Mesenchymal stem cell (in vitro differentiated cells and primary cell): Measurements from ENCODE around the gene CEACAM18.

Experiments
- DNase-seq: peaks from one replicate; pipeline ENCODE4 v3.0.0-alpha.2; 2013
- H2AFZ ChIP-seq: one replicate; pipeline ENCODE4 v1.6.1; 2013; ENCODE audit warnings: low read depth, mild to moderate bottlenecking, control low read depth, inconsistent platforms, low read length, moderate library complexity
- H2AK5ac ChIP-seq: 2 replicates; pipeline ENCODE4 v1.6.1; 2013; ENCODE audit warnings: low read length, moderate library complexity, mild to moderate bottlenecking, inconsistent platforms; ENCODE audit not compliant: severe bottlenecking
- H2BK120ac ChIP-seq: one replicate; pipeline ENCODE4 v1.6.1; 2013; ENCODE audit warnings: low read depth, mild to moderate bottlenecking, inconsistent platforms, low read length, moderate library complexity
- H2BK12ac ChIP-seq, 2 experiments: one replicate each; pipeline ENCODE4 v1.6.1; 2013; ENCODE audit warnings: inconsistent platforms in 2 of 2, low read length in 2 of 2, mild to moderate bottlenecking in 2 of 2, moderate library complexity in 2 of 2, control low read depth in 1 of 2
- H2BK15ac ChIP-seq: one replicate; pipeline ENCODE4 v1.6.1; 2013; ENCODE audit warnings: mild to moderate bottlenecking, low read depth, inconsistent platforms; ENCODE audit not compliant: poor library complexity, severe bottlenecking
- H2BK5ac ChIP-seq: 2 replicates; pipeline ENCODE4 v1.6.1; 2013; ENCODE audit warnings: low read depth, mild to moderate bottlenecking, low read length, control low read depth, inconsistent platforms; ENCODE audit not compliant: poor library complexity, severe bottlenecking
- H3K14ac ChIP-seq, 2 experiments: one replicate each; pipeline ENCODE4 v1.6.1; 2013; ENCODE audit warnings: inconsistent platforms in 2 of 2, low read length in 2 of 2, control low read depth in 1 of 2, mild to moderate bottlenecking in 1 of 2, moderate library complexity in 1 of 2
- H3K18ac ChIP-seq, 2 experiments: one replicate each; pipeline ENCODE4 v1.6.1; 2013; ENCODE audit warnings: inconsistent platforms in 2 of 2, low read length in 2 of 2, control low read depth in 1 of 2, low read depth in 1 of 2, mild to moderate bottlenecking in 1 of 2
- H3K23ac ChIP-seq, 2 experiments: one replicate each; pipeline ENCODE4 v1.6.1; 2013; ENCODE audit warnings: inconsistent platforms in 2 of 2, low read length in 2 of 2, mild to moderate bottlenecking in 2 of 2, moderate library complexity in 2 of 2, control low read depth in 1 of 2
- H3K27ac ChIP-seq: 2 replicates; pipeline ENCODE4 v1.5.1; 2013; ENCODE audit warnings: mild to moderate bottlenecking, moderate library complexity, low read length, control low read depth, inconsistent platforms; ENCODE audit not compliant: poor library complexity, severe bottlenecking
- H3K27me3 ChIP-seq, 2 experiments: 2 replicates each; pipeline versions ENCODE4 v1.6.1 to v1.7.0; 2013; ENCODE audit warnings: low read length in 2 of 2, mild to moderate bottlenecking in 2 of 2, moderate library complexity in 2 of 2, control low read depth in 1 of 2, inconsistent platforms in 1 of 2; ENCODE audit not compliant: control insufficient read depth in 1 of 2, insufficient read depth in 1 of 2
- H3K36me3 ChIP-seq, 2 experiments: 2 replicates each; pipeline versions ENCODE4 v1.6.1 to v1.7.0; 2013; ENCODE audit warnings: low read length in 2 of 2, control low read depth in 1 of 2, inconsistent platforms in 1 of 2, low read depth in 1 of 2, mild to moderate bottlenecking in 1 of 2; ENCODE audit not compliant: insufficient read depth in 2 of 2, control insufficient read depth in 1 of 2
- H3K4ac ChIP-seq, 2 experiments: one replicate each; pipeline ENCODE4 v1.6.1; 2013; ENCODE audit warnings: inconsistent platforms in 2 of 2, low read length in 2 of 2, mild to moderate bottlenecking in 2 of 2, moderate library complexity in 2 of 2, control low read depth in 1 of 2, low read depth in 1 of 2
- H3K4me1 ChIP-seq: 2 replicates; pipeline ENCODE4 v1.6.1; 2013; ENCODE audit warnings: low read depth, low read length, control low read depth; ENCODE audit not compliant: control insufficient read depth, insufficient read depth
- H3K4me2 ChIP-seq: 2 replicates; pipeline ENCODE4 v1.6.1; 2013; ENCODE audit warnings: low read length, mild to moderate bottlenecking, inconsistent platforms; ENCODE audit not compliant: poor library complexity, severe bottlenecking
- H3K4me3 ChIP-seq, 2 experiments: 2 replicates each; pipeline versions ENCODE4 v1.5.1 to v1.7.0; 2013; ENCODE audit warnings: low read length in 2 of 2, mild to moderate bottlenecking in 2 of 2, control low read depth in 1 of 2, low read depth in 1 of 2; ENCODE audit not compliant: insufficient read depth in 1 of 2
- H3K79me1 ChIP-seq: replicated peaks from 2 replicates; pipeline ENCODE4 v1.6.1; 2013; ENCODE audit warnings: mild to moderate bottlenecking, control low read depth, low read length, inconsistent platforms; ENCODE audit not compliant: poor library complexity, severe bottlenecking
- H3K9ac ChIP-seq: 2 replicates; pipeline ENCODE4 v1.7.0; 2013; ENCODE audit warnings: mild to moderate bottlenecking, low read length, moderate library complexity
- H3K9me3 ChIP-seq: 2 replicates; pipeline ENCODE4 v1.7.0; 2013; ENCODE audit warnings: mild to moderate bottlenecking, low read length; ENCODE audit not compliant: control insufficient read depth
- H4K8ac ChIP-seq: one replicate; pipeline ENCODE4 v1.6.1; 2013; ENCODE audit warnings: inconsistent platforms, mild to moderate bottlenecking, low read length, moderate library complexity
- H4K91ac ChIP-seq: one replicate; pipeline ENCODE4 v1.6.1; 2013; ENCODE audit warnings: mild to moderate bottlenecking, low read length, inconsistent platforms
- WGBS: methylation state at CpG from one replicate; pipeline ENCODE4 v1.1.7; 2013; ENCODE audit warnings: mixed read lengths; 5-methylcytosine and 5-hydroxymethylcytosine counted together

CEACAM18 gene

DNA sequence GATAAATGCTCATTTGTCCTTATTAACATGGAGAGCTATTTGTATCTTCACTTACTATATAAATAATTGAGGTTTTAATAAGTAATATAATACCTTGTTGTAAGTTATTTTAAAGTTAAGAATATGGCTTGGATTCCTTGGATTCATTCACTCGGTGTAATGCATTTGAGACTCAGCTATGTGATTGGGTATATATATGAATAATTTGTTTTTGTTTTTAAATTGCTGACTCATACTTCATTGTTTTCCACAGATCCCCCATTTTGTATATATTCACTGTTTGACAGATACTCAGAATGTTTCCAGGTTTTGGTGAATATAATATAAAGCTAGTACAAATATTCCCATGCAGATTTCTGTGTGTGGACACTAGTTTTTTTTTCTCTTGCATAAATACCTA, 6.8 kb upstream of the CEACAM18 start:
- no peak overlapping the region for H2BK15ac ChIP-seq
- DNase-seq: no peak
- H3K9ac ChIP-seq: no peak overlapping the region
- WGBS: 83% methylated on average over 1 of the region's 1 CpG
- H3K4me1 ChIP-seq: no peaks in the 10 kb centered on the region
- no peaks in the 10 kb centered on the region for H3K9me3 ChIP-seq
- H3K18ac ChIP-seq: no peak overlapping the region
- no peak overlapping the region for H2BK5ac ChIP-seq
- H3K79me1 ChIP-seq: no peaks in the 10 kb centered on the region
- H3K36me3 ChIP-seq: no peaks in the 10 kb centered on the region
- no peak overlapping the region for H2AFZ ChIP-seq
- H3K4me2 ChIP-seq: no peak overlapping the region
- H2AK5ac ChIP-seq: no peak overlapping the region
- H3K14ac ChIP-seq: no peak overlapping the region
- no peak overlapping the region for H4K8ac ChIP-seq
- no peak overlapping the region for H3K4me3 ChIP-seq
- H3K4ac ChIP-seq: no peak overlapping the region
- no peak overlapping the region for H2BK120ac ChIP-seq
- H2BK12ac ChIP-seq: no peak overlapping the region
- peaks cover 0 to 40% of the 10 kb centered on the region in 2 experiments for H3K27me3 ChIP-seq
- no peak overlapping the region for H3K23ac ChIP-seq
- no peak overlapping the region for H3K27ac ChIP-seq
- H4K91ac ChIP-seq: no peak overlapping the region

DNA sequence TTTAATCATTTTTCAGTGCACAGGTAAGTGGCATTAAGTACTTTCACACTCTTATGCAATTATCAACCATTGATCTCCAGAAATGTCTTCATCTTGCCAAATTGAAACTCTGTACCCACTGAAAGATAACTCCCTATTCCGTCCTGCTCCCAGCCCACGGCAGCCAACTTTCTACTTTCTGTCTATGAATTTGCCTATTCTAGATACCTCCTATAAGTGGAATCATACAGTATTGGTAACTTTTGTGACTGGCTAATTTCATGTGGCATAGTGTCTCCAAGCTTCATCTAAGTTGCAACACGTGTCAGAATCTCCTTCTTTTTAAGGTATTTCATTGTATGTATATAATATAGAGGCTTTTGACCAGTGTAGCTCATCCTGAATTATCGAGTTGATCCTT, 5.7 kb upstream of the CEACAM18 start:
- Histone ChIP-seq H3K4ac (no peak overlapping the region), H2BK120ac (no peak overlapping the region), H4K8ac (no peak overlapping the region)

DNA sequence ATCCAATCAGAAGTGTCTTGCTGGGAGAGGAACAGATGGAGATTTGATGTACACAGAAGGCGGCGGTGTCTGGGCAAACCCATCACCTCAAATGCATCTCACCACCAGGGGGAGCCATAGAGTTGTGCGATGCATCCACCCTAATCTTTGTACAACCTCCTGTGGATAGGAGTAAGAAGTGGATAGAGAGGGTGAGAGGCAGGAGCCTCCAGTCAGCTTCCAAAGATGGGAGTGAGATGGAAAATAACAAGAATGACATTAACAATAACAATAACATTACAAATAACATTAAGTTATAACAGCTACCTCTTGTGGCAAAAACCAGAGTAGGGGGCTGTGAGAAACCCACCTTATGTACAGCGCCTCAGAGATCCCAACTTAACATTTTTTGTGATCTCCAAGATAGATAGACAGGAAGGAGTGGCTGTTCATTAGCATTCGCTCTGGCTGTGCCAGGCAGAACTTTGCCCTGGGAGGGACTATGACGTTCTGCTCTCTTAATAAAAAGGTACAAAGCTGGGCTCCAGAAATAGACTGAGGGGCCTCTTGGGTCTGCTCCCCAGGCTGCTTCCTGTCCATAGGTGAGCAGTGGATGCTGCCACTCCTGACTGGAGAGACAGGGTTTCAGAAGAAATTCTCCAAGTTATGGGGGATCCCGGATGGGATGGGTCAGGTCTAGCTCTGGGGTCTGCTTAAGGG, 5.2 kb upstream of the CEACAM18 start:
- H3K27ac ChIP-seq: no peak overlapping the region
- no peaks in the 10 kb centered on the region for H3K4me1 ChIP-seq

More for the DNA sequence above, 5.7 kb upstream of the CEACAM18 start:
- H4K91ac ChIP-seq: no peak overlapping the region
- no peak overlapping the region for H3K14ac ChIP-seq
- H2AFZ ChIP-seq: no peak overlapping the region
- H3K9me3 ChIP-seq: no peaks in the 10 kb centered on the region
- H3K79me1 ChIP-seq: no peaks in the 10 kb centered on the region
- H3K4me1 ChIP-seq: no peaks in the 10 kb centered on the region
- H3K9ac ChIP-seq: no peak overlapping the region
- H3K27me3 ChIP-seq: peaks cover 0 to 36% of the 10 kb centered on the region in 2 experiments
- H2BK15ac ChIP-seq: no peak overlapping the region
- H2BK5ac ChIP-seq: no peak overlapping the region
- H2BK12ac ChIP-seq: no peak overlapping the region
- no peak overlapping the region for H3K23ac ChIP-seq
- no peak overlapping the region for H2AK5ac ChIP-seq
- no peak overlapping the region for H3K18ac ChIP-seq
- no peak for DNase-seq
- WGBS: 53% methylated on average over 3 of the region's 4 CpGs
- no peak overlapping the region for H3K27ac ChIP-seq
- no peak overlapping the region for H3K4me3 ChIP-seq
- H3K36me3 ChIP-seq: no peaks in the 10 kb centered on the region
- no peak overlapping the region for H3K4me2 ChIP-seq

DNA sequence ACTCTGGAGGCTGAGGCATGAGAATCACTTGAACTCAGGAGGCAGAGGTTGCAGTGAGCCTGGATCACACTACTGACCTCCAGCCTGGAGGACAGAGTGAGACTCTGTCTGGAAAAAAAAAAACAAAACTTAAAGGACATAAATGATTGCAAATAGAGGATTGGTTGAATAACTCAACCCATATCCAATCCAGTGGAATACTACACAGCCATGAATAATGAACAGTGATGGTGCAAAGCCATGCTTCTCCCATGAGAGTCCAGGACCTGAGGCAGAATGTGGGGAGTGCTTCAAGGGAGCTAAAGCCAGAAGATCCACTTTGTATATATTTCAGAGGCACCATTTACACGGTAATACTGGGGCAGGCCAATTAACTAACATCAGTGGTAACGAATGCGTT, 2.2 kb upstream of the CEACAM18 start:
- Histone ChIP-seq H2AK5ac (no peak overlapping the region), H2AFZ (no peak overlapping the region), H3K18ac (no peak overlapping the region), H4K91ac (no peak overlapping the region), H3K4me3 (no peak overlapping the region), H3K23ac (no peak overlapping the region), H2BK12ac (no peak overlapping the region), H3K9me3 (no peaks in the 10 kb centered on the region), H3K14ac (no peak overlapping the region), H3K9ac (no peak overlapping the region), H3K27me3 (peaks cover 0 to 22% of the 10 kb centered on the region in 2 experiments), H3K4ac (no peak overlapping the region), H2BK120ac (no peak overlapping the region), H3K79me1 (no peaks in the 10 kb centered on the region), H3K27ac (no peak overlapping the region), H3K4me1 (no peaks in the 10 kb centered on the region), H3K36me3 (no peaks in the 10 kb centered on the region), H3K4me2 (no peak overlapping the region), H2BK15ac (no peak overlapping the region), H4K8ac (no peak overlapping the region), H2BK5ac (no peak overlapping the region)
- 90% methylated on average over 3 of the region's 3 CpGs for WGBS
- no peak for DNase-seq

More for the DNA sequence above, 5.2 kb upstream of the CEACAM18 start:
- Histone ChIP-seq H2AK5ac (no peak overlapping the region), H3K18ac (no peak overlapping the region), H3K9ac (no peak overlapping the region), H3K4ac (no peak overlapping the region), H3K9me3 (no peaks in the 10 kb centered on the region), H3K4me2 (no peak overlapping the region), H2BK15ac (no peak overlapping the region), H3K4me3 (no peak overlapping the region), H3K23ac (no peak overlapping the region), H2BK5ac (no peak overlapping the region), H3K79me1 (no peaks in the 10 kb centered on the region), H3K36me3 (no peaks in the 10 kb centered on the region), H3K14ac (no peak overlapping the region), H2BK12ac (no peak overlapping the region), H2BK120ac (no peak overlapping the region), H3K27me3 (peaks cover 0 to 30% of the 10 kb centered on the region in 2 experiments), H2AFZ (no peak overlapping the region), H4K8ac (no peak overlapping the region), H4K91ac (no peak overlapping the region)
- peak; percentile 48 for DNase-seq
- 60% methylated on average over 4 of the region's 7 CpGs for WGBS
